ENCODE results near the gene NUDT8.
"Not testable (repeated sequence)": the region's sequence is repeated elsewhere in the genome, so short reads cannot be mapped to it uniquely, and the experiment has no call there.

Gene NUDT8

DNA sequence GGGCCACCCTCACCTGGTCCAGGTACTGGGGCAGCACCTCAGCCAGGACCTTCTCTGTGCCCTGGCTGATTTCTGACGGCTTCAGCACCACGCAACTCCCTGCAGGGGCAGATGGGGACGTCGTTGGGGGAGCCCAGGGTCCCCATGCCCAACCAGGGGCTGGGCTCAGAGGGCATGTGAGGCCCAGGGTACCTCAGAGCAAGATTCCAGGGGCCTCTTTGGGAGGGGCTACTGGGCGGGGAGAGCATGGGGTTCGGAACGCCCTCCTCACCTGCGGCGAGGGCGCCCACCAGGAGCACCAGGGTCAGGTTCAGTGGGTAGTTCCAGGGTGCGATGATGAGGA is 36.5 kb upstream of the NUDT8 start:
- H3K27ac ChIP-seq (ENCODE audit: low read length) = no peak overlapping the region
- no peaks in the 10 kb centered on the region for H3K36me3 ChIP-seq (ENCODE audit: control insufficient read depth in 1 of 2, insufficient read depth in 2 of 2, low read length in 2 of 2)
- H3K4me1 ChIP-seq (ENCODE audit: control insufficient read depth in 1 of 2, insufficient read depth in 2 of 2, low read length in 2 of 2) = no peaks in the 10 kb centered on the region
- no peaks in the 10 kb centered on the region for H3K9me3 ChIP-seq (ENCODE audit: control insufficient read depth in 1 of 2, low read length in 2 of 2)
- no peak overlapping the region for H3K4me3 ChIP-seq (ENCODE audit: low read depth in 1 of 2, low read length in 2 of 2)
- no peaks in the 10 kb centered on the region for H3K27me3 ChIP-seq (ENCODE audit: low read depth, low read length)

DNA sequence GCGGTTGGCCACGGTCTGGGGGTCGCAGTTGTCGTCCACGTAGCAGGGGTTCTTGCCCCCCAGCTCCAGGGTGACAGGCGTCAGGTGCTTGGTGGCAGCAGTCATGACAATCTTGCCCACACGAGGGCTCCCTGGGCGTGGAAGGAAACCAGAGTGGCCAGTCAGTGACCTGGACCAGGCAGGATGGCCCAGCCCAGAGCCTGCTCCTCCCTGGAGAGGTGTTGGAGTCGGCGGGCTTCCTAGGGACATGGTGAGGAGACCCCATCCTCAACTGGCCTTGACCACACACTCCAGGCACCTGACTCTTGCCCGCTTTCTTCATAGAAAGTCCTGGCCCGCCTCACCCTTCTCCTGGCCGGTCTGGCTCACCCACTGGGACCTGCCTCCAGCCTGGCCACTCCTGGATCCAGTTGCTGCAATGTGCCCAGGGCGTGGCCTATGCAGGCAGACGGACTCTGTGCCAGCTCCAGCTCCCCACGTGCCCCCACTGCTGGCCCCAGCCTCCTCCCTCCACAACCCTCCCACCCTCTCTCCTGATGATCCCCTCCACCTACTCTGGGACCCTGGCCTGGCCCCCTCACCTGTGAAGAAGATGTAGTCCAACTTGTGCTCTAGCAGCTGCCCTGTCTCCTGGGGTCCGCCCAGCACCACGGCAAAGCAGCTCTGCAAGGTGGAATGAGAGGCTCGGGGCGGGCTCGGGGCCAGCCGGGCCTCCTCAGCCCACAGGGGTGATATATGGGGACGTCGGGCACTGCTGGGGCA is 36.0 kb upstream of the NUDT8 start:
- Histone ChIP-seq H3K27ac (ENCODE audit: low read length) (no peak overlapping the region), H3K9me3 (ENCODE audit: control insufficient read depth in 1 of 2, low read length in 2 of 2) (no peaks in the 10 kb centered on the region), H3K36me3 (ENCODE audit: control insufficient read depth in 1 of 2, insufficient read depth in 2 of 2, low read length in 2 of 2) (no peaks in the 10 kb centered on the region), H3K4me1 (ENCODE audit: control insufficient read depth in 1 of 2, insufficient read depth in 2 of 2, low read length in 2 of 2) (no peaks in the 10 kb centered on the region), H3K27me3 (ENCODE audit: low read depth, low read length) (no peaks in the 10 kb centered on the region), H3K4me3 (ENCODE audit: low read depth in 1 of 2, low read length in 2 of 2) (no peak overlapping the region)

DNA sequence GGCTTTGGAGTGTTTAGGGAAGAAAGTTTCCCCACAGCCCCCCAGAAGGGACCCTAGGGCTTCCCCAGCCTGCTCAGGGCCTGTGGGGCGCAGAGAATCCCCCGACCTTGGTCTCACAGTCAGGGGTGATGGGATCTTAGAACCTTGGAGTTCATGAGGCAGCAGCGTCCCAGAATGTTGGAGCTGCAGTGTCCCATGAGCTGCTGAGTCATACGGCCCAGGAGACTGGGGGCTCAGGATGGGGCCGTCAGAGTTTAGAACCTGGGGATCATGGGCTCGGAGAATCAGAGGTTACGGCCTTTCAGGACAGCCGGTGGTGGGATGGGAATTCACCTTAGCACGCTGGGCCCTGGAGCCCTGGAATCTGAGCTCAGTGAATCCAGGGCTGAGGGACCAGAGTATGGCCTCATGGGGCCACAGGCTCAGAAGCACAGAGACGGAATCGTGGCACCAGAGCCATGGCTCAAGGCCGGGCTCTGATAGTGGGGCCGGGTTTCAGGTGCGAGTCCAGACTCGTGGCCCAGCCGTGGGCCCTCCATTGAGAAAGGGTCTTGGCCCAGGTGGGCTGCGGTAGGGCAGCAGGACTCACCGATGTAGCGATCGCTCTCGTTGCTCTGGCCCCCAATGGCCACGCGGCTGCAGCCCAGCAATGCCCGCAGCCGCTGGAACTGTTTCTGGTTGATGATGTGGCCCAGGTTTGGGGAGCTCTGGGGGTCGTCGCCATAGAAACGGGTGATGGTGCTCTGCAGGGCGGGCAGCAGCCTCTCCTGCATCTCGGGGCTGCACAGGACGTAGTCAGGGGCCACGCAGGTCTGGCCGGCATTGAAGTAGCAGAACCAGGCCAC is 35.2 kb upstream of the NUDT8 start:
- H3K27me3 ChIP-seq (ENCODE audit: low read depth, low read length) = no peaks in the 10 kb centered on the region
- no peaks in the 10 kb centered on the region for H3K36me3 ChIP-seq (ENCODE audit: control insufficient read depth in 1 of 2, insufficient read depth in 2 of 2, low read length in 2 of 2)
- no peak overlapping the region for H3K27ac ChIP-seq (ENCODE audit: low read length)
- no peaks in the 10 kb centered on the region for H3K4me1 ChIP-seq (ENCODE audit: control insufficient read depth in 1 of 2, insufficient read depth in 2 of 2, low read length in 2 of 2)
- no peak overlapping the region for H3K4me3 ChIP-seq (ENCODE audit: low read depth in 1 of 2, low read length in 2 of 2)
- H3K9me3 ChIP-seq (ENCODE audit: control insufficient read depth in 1 of 2, low read length in 2 of 2) = no peaks in the 10 kb centered on the region

DNA sequence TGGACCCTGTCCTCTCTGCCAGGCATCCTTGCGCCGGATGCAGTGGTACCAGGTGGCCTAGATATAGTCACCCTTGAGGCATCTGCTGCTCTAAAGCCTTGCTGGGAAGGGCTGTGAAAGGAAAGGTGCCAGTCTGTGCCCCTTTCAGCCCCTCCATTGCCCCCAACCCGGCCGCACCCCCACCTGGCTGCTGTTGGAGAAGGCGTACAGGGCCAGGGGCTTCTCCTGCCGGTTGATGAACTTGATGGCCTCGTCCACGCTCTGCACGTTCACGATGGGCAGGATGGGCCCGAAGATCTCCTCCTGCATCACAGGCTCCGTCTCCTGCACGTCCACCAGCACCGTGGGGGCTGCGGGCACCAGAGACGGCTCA is 34.5 kb upstream of the NUDT8 start:
- H3K36me3 ChIP-seq (ENCODE audit: control insufficient read depth in 1 of 2, insufficient read depth in 2 of 2, low read length in 2 of 2) = no peaks in the 10 kb centered on the region
- no peak overlapping the region for H3K4me3 ChIP-seq (ENCODE audit: low read depth in 1 of 2, low read length in 2 of 2)
- H3K9me3 ChIP-seq (ENCODE audit: control insufficient read depth in 1 of 2, low read length in 2 of 2) = no peaks in the 10 kb centered on the region
- H3K27me3 ChIP-seq (ENCODE audit: low read depth, low read length) = no peaks in the 10 kb centered on the region
- no peak overlapping the region for H3K27ac ChIP-seq (ENCODE audit: low read length)
- no peaks in the 10 kb centered on the region for H3K4me1 ChIP-seq (ENCODE audit: control insufficient read depth in 1 of 2, insufficient read depth in 2 of 2, low read length in 2 of 2)

DNA sequence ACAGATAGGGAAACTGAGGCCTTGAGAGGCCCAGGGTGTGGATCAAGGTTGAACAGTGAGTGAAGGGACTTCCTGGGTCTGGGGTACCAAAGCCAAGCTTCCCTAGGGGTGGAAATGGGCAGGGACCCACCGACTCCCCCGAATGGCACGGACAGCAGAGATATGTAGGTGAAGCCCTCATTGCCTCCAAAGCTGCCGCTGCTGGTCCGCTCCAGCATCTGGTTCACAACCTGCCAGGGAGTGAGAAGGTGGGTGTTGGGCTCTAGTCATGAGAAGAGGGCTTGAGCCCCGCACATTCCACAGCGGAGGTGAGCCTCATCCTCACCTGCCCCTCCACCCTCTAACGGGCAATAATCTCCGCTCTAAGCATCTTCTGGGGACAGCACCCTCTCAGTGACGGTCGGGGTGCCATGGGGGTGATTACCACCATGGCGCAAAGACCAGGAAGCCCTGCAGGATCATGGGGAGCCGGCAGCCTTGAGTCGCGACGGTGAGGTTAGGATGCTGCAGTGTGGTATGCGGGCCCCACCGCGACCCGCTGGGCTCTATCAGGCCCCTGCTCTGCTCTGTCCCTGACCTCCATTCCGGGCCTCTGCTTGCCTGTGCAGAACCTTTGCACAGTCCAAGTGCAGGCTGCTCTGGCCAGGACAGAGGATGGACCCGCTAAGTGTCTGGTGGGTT is 33.9 kb upstream of the NUDT8 start:
- Histone ChIP-seq H3K27ac (ENCODE audit: low read length) (no peak overlapping the region), H3K4me3 (ENCODE audit: low read depth in 1 of 2, low read length in 2 of 2) (no peak overlapping the region), H3K36me3 (ENCODE audit: control insufficient read depth in 1 of 2, insufficient read depth in 2 of 2, low read length in 2 of 2) (no peaks in the 10 kb centered on the region), H3K27me3 (ENCODE audit: low read depth, low read length) (no peaks in the 10 kb centered on the region), H3K9me3 (ENCODE audit: control insufficient read depth in 1 of 2, low read length in 2 of 2) (no peaks in the 10 kb centered on the region), H3K4me1 (ENCODE audit: control insufficient read depth in 1 of 2, insufficient read depth in 2 of 2, low read length in 2 of 2) (no peaks in the 10 kb centered on the region)

DNA sequence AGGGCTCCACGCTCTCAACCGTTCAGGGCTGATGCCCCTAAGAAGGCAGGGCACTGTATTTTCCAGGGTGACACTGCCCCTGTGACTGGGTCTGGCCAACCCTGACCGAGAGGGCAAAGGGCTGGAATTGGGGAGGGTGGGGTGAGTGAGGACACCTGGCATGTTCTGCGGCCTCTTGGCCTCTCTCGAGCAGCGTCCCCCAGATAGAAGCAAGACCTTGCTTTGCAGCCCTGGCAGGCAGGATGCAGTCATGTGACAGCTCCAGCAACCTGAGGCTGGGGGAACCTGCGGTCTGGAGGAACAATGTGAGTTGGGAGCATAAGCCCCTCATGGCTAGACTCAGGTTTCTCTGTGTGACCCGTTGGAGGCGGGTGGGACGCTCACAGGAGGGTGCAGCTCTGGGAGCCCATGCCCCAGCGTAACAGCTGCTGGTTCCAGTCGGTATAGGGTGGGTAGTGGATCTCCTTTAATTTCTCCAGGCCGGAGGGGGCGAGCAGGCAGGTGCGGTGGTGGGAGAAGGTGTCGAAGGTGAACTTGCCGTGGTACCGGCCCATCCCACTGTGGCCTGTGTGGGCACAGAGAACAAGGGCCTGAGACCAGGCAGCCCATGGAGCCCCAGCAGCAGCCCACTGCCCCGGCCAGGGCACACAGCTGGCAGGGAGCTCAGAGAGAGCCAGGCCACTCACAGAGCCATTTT is 33.2 kb upstream of the NUDT8 start:
- H3K9me3 ChIP-seq (ENCODE audit: control insufficient read depth in 1 of 2, low read length in 2 of 2) = no peaks in the 10 kb centered on the region
- H3K36me3 ChIP-seq (ENCODE audit: control insufficient read depth in 1 of 2, insufficient read depth in 2 of 2, low read length in 2 of 2) = no peaks in the 10 kb centered on the region
- no peaks in the 10 kb centered on the region for H3K4me1 ChIP-seq (ENCODE audit: control insufficient read depth in 1 of 2, insufficient read depth in 2 of 2, low read length in 2 of 2)
- H3K27ac ChIP-seq (ENCODE audit: low read length) = no peak overlapping the region
- no peaks in the 10 kb centered on the region for H3K27me3 ChIP-seq (ENCODE audit: low read depth, low read length)
- no peak overlapping the region for H3K4me3 ChIP-seq (ENCODE audit: low read depth in 1 of 2, low read length in 2 of 2)

DNA sequence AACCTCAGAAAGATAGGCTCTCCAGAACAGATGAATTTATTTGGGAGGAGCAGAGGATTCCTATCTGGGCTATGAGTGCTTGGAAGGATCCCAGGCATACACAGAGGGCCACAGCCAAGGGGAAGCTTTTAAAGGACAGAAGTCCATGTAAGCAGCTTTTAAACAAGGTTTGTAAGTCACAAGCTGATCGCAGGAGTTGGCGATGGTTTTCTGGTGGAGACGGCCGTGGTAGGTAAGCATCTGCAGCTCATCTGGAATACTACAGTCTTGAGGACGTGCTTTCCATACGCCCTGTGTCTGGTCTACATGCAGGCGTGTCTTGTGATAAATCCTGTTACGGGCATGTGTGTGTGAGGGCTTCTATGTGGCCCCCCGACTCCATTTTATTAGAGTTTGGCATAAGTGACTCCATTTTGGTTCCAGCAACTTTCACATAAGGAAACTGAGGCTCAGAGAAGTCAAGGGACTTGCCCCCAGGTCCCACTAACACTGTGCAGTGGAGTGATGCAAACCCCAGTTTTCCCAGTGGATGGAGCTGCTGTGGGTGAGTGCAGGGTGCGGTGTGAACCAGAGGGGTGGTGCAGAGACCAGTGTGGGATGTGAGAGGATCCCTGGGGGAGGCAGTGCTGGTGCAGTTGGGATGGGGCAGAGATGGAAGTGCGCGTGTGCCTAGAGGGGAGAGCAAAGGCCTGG is 32.6 kb upstream of the NUDT8 start:
- Histone ChIP-seq H3K27ac (ENCODE audit: low read length) (no peak overlapping the region), H3K4me1 (ENCODE audit: control insufficient read depth in 1 of 2, insufficient read depth in 2 of 2, low read length in 2 of 2) (no peaks in the 10 kb centered on the region), H3K4me3 (ENCODE audit: low read depth in 1 of 2, low read length in 2 of 2) (no peak overlapping the region), H3K36me3 (ENCODE audit: control insufficient read depth in 1 of 2, insufficient read depth in 2 of 2, low read length in 2 of 2) (no peaks in the 10 kb centered on the region), H3K27me3 (ENCODE audit: low read depth, low read length) (no peaks in the 10 kb centered on the region), H3K9me3 (ENCODE audit: control insufficient read depth in 1 of 2, low read length in 2 of 2) (no peaks in the 10 kb centered on the region)

DNA sequence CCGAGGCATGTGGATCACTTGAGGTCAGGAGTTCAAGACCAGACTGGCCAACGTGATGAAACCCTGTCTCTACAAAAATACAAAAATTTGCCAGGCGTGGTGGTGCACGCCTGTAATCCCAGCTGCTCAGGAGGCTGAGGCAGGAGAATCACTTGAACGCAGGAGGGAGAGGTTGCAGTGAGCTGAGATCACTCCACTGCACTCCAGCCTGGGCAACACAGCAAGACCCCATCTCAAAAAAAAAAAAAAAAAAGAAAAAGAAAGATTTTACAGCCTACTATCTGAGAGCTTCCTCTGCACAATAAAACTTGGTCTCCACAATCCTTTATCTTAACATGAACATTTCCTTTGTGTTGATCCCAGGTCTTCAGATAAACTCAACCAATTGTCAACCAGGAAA is 31.0 kb upstream of the NUDT8 start:
- not testable (repeated sequence) for H3K4me1 ChIP-seq (ENCODE audit: control insufficient read depth in 1 of 2, insufficient read depth in 2 of 2, low read length in 2 of 2); H3K27me3 ChIP-seq (ENCODE audit: low read depth, low read length)

DNA sequence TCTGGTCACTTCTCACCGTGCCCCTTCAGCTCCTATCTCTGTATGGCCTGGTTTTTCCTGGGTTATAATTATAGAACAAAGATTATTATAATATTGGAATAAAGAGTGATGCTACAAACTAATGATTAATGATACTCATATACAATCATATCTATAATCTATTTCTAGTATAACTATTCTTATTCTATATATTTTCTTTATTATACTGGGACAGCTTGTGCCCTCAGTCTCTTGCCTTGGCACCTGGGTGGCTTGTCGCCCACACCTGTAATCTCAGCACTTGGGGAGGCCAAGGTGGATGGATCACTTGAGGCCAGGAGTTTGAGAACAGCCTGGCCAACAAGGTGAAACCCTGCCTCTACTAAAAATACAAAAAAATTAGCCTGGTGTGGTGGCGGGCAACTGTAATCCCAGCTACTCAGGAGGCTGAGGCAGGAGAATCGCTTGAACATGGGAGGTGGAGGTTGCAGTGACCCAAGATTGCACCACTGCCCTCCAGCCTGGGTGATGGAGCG is 30.0 kb upstream of the NUDT8 start:
- not testable (repeated sequence) for H3K4me3 ChIP-seq (ENCODE audit: low read depth in 1 of 2, low read length in 2 of 2); H3K4me1 ChIP-seq (ENCODE audit: control insufficient read depth in 1 of 2, insufficient read depth in 2 of 2, low read length in 2 of 2); H3K27ac ChIP-seq (ENCODE audit: low read length)

More for the DNA sequence above, 31.0 kb upstream of the NUDT8 start:
- not testable (repeated sequence) for H3K4me3 ChIP-seq (ENCODE audit: low read depth in 1 of 2, low read length in 2 of 2); H3K27ac ChIP-seq (ENCODE audit: low read length); H3K36me3 ChIP-seq (ENCODE audit: control insufficient read depth in 1 of 2, insufficient read depth in 2 of 2, low read length in 2 of 2); H3K9me3 ChIP-seq (ENCODE audit: control insufficient read depth in 1 of 2, low read length in 2 of 2)

DNA sequence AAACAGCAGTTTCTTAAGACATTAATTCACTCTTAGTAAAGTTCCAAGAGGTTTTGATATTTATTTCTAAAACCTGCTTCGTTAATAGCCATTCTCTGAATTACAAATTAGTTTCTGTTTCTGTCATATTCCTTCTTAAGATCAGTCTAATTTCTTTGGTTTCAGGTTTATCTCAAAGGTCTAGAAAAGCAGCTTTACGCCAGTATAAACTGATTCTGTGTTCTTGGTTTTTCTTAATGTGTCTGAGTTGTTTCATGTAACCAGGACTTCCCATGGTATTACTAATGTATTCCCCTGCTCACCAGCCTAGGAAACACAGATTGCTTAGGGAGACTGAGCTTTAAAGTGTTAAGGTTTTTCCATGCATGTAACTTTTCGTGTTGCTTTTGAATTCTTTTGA is 27.6 kb upstream of the NUDT8 start:
- Histone ChIP-seq H3K27me3 (ENCODE audit: low read depth, low read length) (no peaks in the 10 kb centered on the region), H3K27ac (ENCODE audit: low read length) (no peak overlapping the region)

More for the DNA sequence above, 30.0 kb upstream of the NUDT8 start:
- H3K36me3 ChIP-seq (ENCODE audit: control insufficient read depth in 1 of 2, insufficient read depth in 2 of 2, low read length in 2 of 2); H3K9me3 ChIP-seq (ENCODE audit: control insufficient read depth in 1 of 2, low read length in 2 of 2); H3K27me3 ChIP-seq (ENCODE audit: low read depth, low read length): not testable (repeated sequence)

More for the DNA sequence above, 27.6 kb upstream of the NUDT8 start:
- Histone ChIP-seq H3K36me3 (ENCODE audit: control insufficient read depth in 1 of 2, insufficient read depth in 2 of 2, low read length in 2 of 2) (no peaks in the 10 kb centered on the region), H3K9me3 (ENCODE audit: control insufficient read depth in 1 of 2, low read length in 2 of 2) (no peaks in the 10 kb centered on the region), H3K4me1 (ENCODE audit: control insufficient read depth in 1 of 2, insufficient read depth in 2 of 2, low read length in 2 of 2) (no peaks in the 10 kb centered on the region), H3K4me3 (ENCODE audit: low read depth in 1 of 2, low read length in 2 of 2) (no peak overlapping the region)
